ENCODE data around the gene ACOT8. TPM values are rescaled to one million over a fixed set of nuclear protein-coding genes. Genes with fewer than 3 reads are reported as not detected.

Gene ACOT8
- total RNA-seq, 1 experiment from 2014 or later, result 37.9 TPM

DNA sequence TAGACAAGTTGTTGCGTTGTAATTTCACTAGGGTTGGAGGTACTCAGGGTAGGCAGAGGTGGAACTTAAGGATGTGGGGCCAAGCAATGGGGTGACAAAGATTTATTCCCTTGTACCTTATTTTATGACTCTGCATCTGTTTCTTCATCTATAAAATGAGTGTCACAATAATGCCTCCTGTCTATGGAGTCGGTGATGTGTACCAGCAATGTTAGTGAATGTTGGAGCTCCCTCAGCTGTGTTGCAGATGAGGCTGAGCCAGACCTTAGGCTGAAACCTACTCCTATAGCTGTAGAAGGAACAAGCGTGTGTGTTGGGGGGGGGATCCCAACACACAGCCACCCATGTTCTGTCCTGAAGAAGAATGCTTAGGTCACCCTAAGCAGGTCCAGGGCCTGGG, 40.2 kb downstream of the ACOT8 start:
- DNase-seq, result no peak
- Mint-ChIP-seq H3K4me3 (ENCODE audit: low read depth, unreplicated experiment) (no peak overlapping the region), H3K27ac (ENCODE audit: unreplicated experiment) (peak overlapping the region; percentile 32), H3K9me3 (ENCODE audit: low read depth, unreplicated experiment) (no peaks in the 10 kb centered on the region), H3K27me3 (ENCODE audit: unreplicated experiment) (peaks cover 15% of the 10 kb centered on the region), H3K4me1 (ENCODE audit: low read depth, unreplicated experiment) (peaks cover 53% of the 10 kb centered on the region), H3K36me3 (ENCODE audit: insufficient read depth, unreplicated experiment) (peaks cover 52% of the 10 kb centered on the region)
- intact Hi-C loops (cut with micrococcal nuclease; ENCODE audit: unreplicated experiment), result no loop called here
- no TSS peak for BruUV-seq (replicated peaks)
- no peak for TF ChIP-seq CTCF (IDR thresholded peaks at IDR 0.05; ENCODE audit: unreplicated experiment)
- CTCF ChIA-PET, result no interaction called here

DNA sequence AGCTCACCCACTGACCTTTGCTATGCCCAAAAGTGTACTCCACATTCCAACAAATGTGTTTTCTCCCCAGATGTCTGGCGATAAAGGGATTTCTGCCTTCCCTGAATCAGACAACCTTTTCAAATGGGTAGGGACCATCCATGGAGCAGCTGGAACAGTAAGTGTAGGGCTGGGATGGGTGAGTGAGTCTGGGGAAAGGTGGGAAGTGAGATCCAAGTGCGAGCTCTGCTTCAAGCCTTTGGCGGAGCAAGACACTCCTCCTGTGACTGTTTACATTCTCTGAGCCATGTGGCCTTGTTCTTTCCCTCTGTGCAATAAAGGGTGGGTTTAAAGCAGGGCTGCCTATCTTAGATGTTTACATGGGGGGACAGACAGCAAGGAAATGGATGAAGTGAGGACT, 42.9 kb downstream of the ACOT8 start:
- DNase-seq, result no peak
- Mint-ChIP-seq H3K27ac (ENCODE audit: unreplicated experiment) (no peak overlapping the region), H3K4me1 (ENCODE audit: low read depth, unreplicated experiment) (peaks cover 56% of the 10 kb centered on the region), H3K9me3 (ENCODE audit: low read depth, unreplicated experiment) (no peaks in the 10 kb centered on the region), H3K4me3 (ENCODE audit: low read depth, unreplicated experiment) (peak overlapping the region; percentile 100), H3K36me3 (ENCODE audit: insufficient read depth, unreplicated experiment) (peaks cover 68% of the 10 kb centered on the region), H3K27me3 (ENCODE audit: unreplicated experiment) (no peaks in the 10 kb centered on the region)
- BruUV-seq (replicated peaks), result no TSS peak
- no peak for TF ChIP-seq CTCF (IDR thresholded peaks at IDR 0.05; ENCODE audit: unreplicated experiment)
- intact Hi-C loops (cut with micrococcal nuclease; ENCODE audit: unreplicated experiment), result no loop called here
- CTCF ChIA-PET, result interaction anchor here (1.6 kb wide), 1 partner anchor 9 kb away, joined by 3 read pairs; no protein-coding TSS in a partner anchor

DNA sequence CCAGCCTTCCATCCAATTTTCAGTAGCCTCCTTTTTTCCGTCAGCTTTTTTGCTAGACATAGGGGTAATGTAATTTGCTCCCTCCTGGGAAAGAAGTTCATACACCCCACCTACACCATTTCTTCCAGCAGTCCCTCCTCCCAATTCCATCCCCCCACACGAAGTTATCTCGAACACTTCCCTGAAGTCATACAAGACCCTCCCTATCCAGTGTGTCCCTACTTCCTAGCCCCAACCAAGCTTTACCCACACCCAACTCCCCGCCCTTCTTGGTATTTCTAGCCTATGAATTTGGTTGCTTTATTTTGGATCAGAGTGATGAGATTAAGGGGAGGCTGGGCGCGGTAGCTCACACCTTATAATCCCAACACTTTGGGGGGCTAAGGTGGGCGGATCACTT, 43.7 kb downstream of the ACOT8 start:
- Mint-ChIP-seq H3K27me3 (ENCODE audit: unreplicated experiment) (no peaks in the 10 kb centered on the region), H3K27ac (ENCODE audit: unreplicated experiment) (peak overlapping the region; percentile 93), H3K36me3 (ENCODE audit: insufficient read depth, unreplicated experiment) (peaks cover 65% of the 10 kb centered on the region), H3K4me1 (ENCODE audit: low read depth, unreplicated experiment) (peaks cover 53% of the 10 kb centered on the region), H3K9me3 (ENCODE audit: low read depth, unreplicated experiment) (no peaks in the 10 kb centered on the region), H3K4me3 (ENCODE audit: low read depth, unreplicated experiment) (peak overlapping the region; percentile 100)
- intact Hi-C loops (cut with micrococcal nuclease; ENCODE audit: unreplicated experiment), result no loop called here
- CTCF ChIA-PET, result interaction anchor here (1.6 kb wide), 1 partner anchor 10 kb away, joined by 3 read pairs; no protein-coding TSS in a partner anchor
- BruUV-seq (replicated peaks), result no TSS peak
- TF ChIP-seq CTCF (IDR thresholded peaks at IDR 0.05; ENCODE audit: unreplicated experiment), result no peak
- DNase-seq, result no peak

DNA sequence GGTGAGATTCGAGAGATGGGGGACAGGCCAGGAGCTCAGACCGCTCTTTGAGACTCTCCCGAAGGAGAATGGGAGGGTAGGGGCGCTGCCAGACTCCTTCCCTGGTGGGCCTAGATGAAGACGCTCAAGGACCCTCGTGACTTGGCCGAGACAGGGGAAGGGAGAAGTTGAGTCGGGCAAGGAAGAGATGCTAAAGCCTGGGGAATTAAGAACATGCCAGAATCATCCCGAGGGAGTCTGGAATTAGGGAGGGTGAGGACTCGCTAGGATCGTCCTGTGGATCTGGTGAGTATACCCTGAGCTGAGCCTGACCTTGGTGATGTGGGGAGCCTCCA, 44.2 kb downstream of the ACOT8 start:
- peak overlapping the region; percentile 93 for H3K27ac Mint-ChIP-seq (ENCODE audit: unreplicated experiment)
- no peak for TF ChIP-seq CTCF (IDR thresholded peaks at IDR 0.05; ENCODE audit: unreplicated experiment)
- peak overlapping the region; percentile 100 for H3K4me3 Mint-ChIP-seq (ENCODE audit: low read depth, unreplicated experiment)
- no peak for DNase-seq
- intact Hi-C loops (cut with micrococcal nuclease; ENCODE audit: unreplicated experiment), result no loop called here
- H3K36me3 Mint-ChIP-seq (ENCODE audit: insufficient read depth, unreplicated experiment), result peaks cover 66% of the 10 kb centered on the region
- BruUV-seq (replicated peaks), result TSS peak; percentile 72
- peaks cover 48% of the 10 kb centered on the region for H3K4me1 Mint-ChIP-seq (ENCODE audit: low read depth, unreplicated experiment)
- H3K27me3 Mint-ChIP-seq (ENCODE audit: unreplicated experiment), result no peaks in the 10 kb centered on the region
- CTCF ChIA-PET, result interaction anchor here (1.6 kb wide), 1 partner anchor 11 kb away, joined by 3 read pairs; no protein-coding TSS in a partner anchor
- H3K9me3 Mint-ChIP-seq (ENCODE audit: low read depth, unreplicated experiment), result no peaks in the 10 kb centered on the region

All from Calu3 (cell line).